Skin epidermis (tissue), 12 donors: ENCODE measurements around the gene NAA20.

ENCODE experiments used
- H3K27ac ChIP-seq, 21 experiments: fragments of 200-600 bp; sonication (generic) in 11 of 21; one replicate each; pipeline ENCODE4 v1.5.0; 2020; ENCODE audit warnings: mild to moderate bottlenecking in 3 of 21, inconsistent platforms in 2 of 21, moderate library complexity in 2 of 21
- H3K4me3 ChIP-seq, 7 experiments: fragments of 200-600 bp; sonication (generic) in 2 of 7; one replicate each; pipeline ENCODE4 v1.5.0; 2020; ENCODE audit warnings: inconsistent platforms in 2 of 7, mild to moderate bottlenecking in 2 of 7, moderate library complexity in 1 of 7

Gene NAA20

DNA sequence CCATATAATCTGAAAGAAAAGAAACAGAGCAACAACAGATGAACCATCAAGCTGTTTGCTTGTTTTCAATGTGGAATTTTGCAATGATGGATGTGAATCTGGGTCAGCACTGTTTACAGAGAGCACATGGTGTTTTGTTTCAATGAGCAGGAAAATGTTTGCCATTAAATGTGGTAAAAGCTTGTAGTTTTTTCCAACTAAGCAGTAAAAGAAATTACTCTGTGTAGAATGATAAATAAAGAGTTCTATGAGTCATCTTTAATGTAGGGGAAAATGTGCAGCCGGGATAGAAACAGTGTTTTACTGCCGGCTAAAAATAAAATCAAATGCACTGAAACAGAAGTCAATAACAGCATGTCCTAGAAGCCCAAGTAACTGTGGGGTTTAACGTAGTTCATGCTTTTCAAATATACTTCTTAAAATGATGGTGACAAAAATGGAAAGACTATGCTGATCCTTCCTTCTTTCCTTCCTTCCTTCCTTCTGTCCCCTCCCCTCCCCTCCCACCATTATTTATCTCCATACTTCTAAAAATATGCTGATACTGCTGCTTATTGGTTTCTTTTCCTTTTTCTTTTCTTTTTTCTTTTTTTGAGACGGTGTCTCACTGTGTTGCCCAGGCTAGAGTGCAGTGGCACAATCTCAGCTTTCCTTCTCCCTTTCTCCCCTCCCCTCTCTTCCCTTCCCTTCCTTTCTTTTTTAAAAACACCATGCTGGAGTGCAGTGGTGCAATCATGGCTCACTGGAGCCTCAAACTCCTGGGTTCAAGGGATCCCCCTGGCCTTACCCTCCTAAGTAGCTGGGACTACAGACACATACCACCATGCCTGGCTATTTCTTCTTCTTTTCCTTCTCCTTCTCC, 6.3 kb upstream of the NAA20 start:
- peak overlapping the region in 10 of 21 experiments; percentile 0 to 73 (median 29) for H3K27ac ChIP-seq
- no peak overlapping the region for H3K4me3 ChIP-seq

- Histone ChIP-seq H3K4me3 (no peak overlapping the region), H3K27ac (no peak overlapping the region)
Observed at GRCh38 chr20:20012541-20012940, 4.6 kb upstream of the NAA20 start.

GRCh38 chr20:20014659-20015058, 2.5 kb upstream of the NAA20 start:
- H3K4me3 ChIP-seq: no peak overlapping the region
- no peak overlapping the region for H3K27ac ChIP-seq

GRCh38 chr20:20017844-20018185, 653 bp downstream of the NAA20 start:
- Histone ChIP-seq H3K27ac (peak overlapping the region; percentile 76 to 96 (median 88)), H3K4me3 (peak overlapping the region; percentile 80 to 98 (median 93))

DNA sequence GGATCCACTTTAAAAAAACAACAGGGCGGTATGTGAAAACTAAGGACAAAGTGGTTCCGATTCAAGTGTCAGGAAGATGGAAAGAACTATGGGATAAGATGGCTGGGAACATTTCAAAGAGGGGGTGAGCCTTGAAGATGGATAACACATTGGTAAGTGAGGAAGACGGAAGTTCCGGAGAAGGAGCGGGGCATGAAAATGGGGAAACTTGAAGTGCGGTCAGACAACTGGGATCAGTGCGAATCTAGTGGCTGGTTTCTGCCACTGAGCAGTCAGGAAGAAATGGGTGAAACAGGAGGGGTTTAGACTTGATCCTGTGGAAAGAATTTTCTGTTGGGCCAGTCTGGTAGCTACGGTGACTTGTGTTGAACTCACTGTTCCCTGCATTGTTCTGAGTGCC, 1.2 kb downstream of the NAA20 start:
- Histone ChIP-seq H3K4me3 (peak overlapping the region in 6 of 7 experiments; percentile 80 to 98 (median 93)), H3K27ac (peak overlapping the region in 11 of 21 experiments; percentile 35 to 95 (median 87))

- Histone ChIP-seq H3K27ac (peak overlapping the region in 11 of 21 experiments; percentile 4 to 59 (median 30)), H3K4me3 (no peak overlapping the region)
Observed at GRCh38 chr20:20019123-20019522, 2.0 kb downstream of the NAA20 start.

- Histone ChIP-seq H3K4me3 (no peak overlapping the region), H3K27ac (no peak overlapping the region)
Observed at GRCh38 chr20:20020908-20021307, 3.7 kb downstream of the NAA20 start.

- peak overlapping the region in 2 of 21 experiments; percentile 5 to 49 for H3K27ac ChIP-seq
Observed at GRCh38 chr20:20021835-20022234, 4.7 kb downstream of the NAA20 start.

GRCh38 chr20:20022498-20022897, 5.3 kb downstream of the NAA20 start:
- Histone ChIP-seq H3K4me3 (no peak overlapping the region), H3K27ac (peak overlapping the region in 1 of 21 experiments; percentile 1)

More at GRCh38 chr20:20021835-20022234, 4.7 kb downstream of the NAA20 start:
- H3K4me3 ChIP-seq: no peak overlapping the region

DNA sequence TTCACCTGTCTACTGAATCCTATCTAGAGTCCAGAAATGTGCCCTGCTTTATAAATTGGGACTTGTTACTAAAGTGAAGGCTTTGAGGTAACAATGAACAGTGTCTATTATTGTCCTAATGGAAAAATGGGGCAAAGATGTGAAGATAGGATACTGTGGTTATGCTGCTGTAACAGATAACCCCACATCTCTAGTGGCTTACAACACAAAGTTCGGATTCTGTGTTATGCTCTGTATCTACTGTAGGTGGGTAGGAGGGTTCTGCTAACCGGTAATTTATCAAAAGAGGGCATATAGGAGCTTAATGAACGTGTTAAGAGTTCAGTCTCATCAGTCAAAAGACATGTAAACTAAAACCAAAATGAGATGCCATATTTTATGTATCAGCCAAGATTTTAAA, 6.2 kb downstream of the NAA20 start:
- no peak overlapping the region for H3K4me3 ChIP-seq
- no peak overlapping the region for H3K27ac ChIP-seq

DNA sequence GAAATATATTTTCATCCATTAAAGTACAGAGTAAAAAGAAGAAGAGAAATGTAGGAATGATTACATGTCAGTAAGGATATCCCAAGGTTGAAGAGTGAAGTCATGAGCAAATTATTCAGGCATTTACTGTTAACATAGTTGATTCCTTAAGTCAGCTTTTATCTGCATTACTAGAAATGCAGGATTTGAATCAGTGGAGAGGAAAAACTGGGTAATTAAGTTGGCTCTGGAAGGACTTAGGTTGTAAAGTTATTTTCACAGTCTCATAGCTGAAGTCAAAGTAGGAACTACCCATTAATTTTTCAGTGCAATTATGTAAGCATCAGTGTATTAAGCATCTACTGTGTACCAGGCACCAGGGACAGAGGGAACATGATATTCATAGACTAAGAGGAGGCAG, 7.8 kb downstream of the NAA20 start:
- no peak overlapping the region for H3K4me3 ChIP-seq
- H3K27ac ChIP-seq: no peak overlapping the region

DNA sequence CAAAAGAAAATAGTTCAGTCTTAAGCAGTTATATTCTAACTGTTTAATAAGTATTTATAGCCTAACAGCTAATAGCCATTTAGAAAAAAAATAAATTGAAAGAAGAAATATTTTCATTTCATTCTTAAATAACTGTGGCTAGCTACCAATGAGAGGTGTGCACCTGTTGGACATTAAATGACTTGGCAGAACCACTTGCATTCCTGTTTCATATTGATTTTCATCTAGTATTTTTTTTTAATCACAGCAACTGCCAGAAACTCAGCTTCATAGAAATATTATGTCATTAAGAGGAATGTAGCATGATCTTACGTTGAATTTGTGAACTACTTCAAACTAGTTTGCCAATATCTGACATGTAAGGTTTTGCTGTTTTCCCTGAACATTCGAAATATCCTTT, 10.1 kb downstream of the NAA20 start:
- no peak overlapping the region for H3K27ac ChIP-seq

GRCh38 chr20:20031790-20032189, 14.6 kb downstream of the NAA20 start:
- H3K4me3 ChIP-seq: no peak overlapping the region
- H3K27ac ChIP-seq: peak overlapping the region in 1 of 21 experiments; percentile 16

More for the DNA sequence above, 10.1 kb downstream of the NAA20 start:
- no peak overlapping the region for H3K4me3 ChIP-seq

DNA sequence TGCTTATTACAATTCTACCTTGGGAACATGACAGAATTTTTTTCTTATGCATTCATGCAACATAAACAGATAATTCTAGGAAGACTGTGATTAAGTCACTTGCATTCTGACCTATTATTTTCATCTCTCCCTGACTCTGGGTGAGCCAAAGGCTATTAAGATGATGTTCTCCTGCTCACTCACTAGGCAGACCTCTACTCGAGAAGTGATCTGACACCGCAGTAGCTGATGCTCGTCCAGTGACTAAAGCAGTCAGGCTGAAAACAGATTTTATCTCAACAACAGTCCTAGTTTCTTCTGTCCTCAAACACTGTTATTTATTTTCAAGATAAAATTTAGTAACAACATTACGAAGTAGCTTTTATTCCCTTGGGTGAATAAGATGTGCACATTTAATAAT, 17.3 kb downstream of the NAA20 start:
- no peak overlapping the region for H3K4me3 ChIP-seq
- H3K27ac ChIP-seq: no peak overlapping the region

DNA sequence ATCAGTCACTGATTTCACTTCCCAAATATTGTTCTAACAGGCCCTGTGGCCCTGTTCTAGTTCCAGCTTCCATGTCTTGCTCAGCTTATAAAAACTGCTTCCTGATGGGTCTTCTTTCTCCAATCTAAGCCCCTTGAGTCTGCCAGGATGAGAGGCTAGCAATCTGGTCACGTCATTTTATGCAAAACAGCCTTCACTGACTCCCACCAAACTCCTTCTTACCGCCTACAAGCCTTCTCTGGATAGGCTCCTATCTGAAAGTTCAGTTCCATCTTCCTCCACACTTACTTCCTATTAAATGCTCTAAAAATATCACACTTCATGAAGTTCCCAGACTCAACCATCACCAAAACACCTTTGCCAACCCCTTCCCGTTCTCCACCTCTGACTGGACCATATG, 19.6 kb downstream of the NAA20 start:
- Histone ChIP-seq H3K4me3 (no peak overlapping the region), H3K27ac (no peak overlapping the region)

- no peak overlapping the region for H3K27ac ChIP-seq
Observed at GRCh38 chr20:20037960-20038359, 20.8 kb downstream of the NAA20 start.

GRCh38 chr20:20038586-20038985, 21.4 kb downstream of the NAA20 start:
- no peak overlapping the region for H3K27ac ChIP-seq

More at GRCh38 chr20:20037960-20038359, 20.8 kb downstream of the NAA20 start:
- no peak overlapping the region for H3K4me3 ChIP-seq

DNA sequence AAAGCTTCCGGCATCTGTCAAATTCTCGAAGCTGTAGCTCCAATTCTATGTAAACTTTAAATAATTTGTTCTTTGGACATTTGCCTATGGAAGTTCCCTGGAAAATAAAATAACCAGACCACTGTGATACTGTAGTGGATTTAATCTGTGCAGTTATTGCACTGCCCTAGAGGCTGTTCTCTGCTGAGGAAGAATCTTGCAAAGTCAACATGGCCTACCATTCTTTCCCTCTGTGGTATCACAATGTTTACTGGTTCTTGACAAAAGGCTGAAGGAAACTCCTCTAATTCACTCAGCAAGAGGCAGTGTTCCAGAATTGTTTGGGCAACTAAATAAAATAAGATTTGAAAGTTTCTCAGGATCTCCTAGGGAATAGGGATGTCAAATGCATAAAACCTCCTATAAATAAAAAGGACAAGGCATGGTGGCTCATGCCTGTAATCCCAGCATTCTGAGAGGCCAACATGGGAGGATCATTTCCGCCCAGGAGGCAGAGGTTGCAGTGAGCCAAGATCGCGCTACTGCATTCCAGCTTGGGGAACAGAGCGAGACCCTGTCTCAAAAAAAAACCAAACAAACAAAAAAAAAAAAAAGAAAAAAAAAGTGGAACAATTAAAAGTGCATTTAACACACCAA, 22.7 kb downstream of the NAA20 start:
- H3K27ac ChIP-seq: no peak overlapping the region
- no peak overlapping the region for H3K4me3 ChIP-seq

More at GRCh38 chr20:20038586-20038985, 21.4 kb downstream of the NAA20 start:
- no peak overlapping the region for H3K4me3 ChIP-seq

DNA sequence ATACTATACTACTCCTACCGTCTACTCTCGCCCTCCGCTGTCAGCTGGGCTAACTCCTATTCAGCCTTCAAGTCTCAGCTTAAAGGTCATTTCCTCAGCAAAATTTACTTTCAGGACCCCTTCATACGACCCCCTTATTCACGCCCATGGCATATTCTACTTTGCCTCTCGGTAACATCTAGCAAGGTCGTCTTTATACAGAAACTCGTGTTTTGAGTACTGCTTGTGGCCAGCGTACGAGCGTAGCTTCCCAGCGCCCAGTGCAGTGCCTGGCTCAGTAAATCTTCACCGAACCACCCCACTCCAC, 34.6 kb downstream of the NAA20 start:
- peak overlapping the region; percentile 33 to 94 (median 90) for H3K27ac ChIP-seq

DNA sequence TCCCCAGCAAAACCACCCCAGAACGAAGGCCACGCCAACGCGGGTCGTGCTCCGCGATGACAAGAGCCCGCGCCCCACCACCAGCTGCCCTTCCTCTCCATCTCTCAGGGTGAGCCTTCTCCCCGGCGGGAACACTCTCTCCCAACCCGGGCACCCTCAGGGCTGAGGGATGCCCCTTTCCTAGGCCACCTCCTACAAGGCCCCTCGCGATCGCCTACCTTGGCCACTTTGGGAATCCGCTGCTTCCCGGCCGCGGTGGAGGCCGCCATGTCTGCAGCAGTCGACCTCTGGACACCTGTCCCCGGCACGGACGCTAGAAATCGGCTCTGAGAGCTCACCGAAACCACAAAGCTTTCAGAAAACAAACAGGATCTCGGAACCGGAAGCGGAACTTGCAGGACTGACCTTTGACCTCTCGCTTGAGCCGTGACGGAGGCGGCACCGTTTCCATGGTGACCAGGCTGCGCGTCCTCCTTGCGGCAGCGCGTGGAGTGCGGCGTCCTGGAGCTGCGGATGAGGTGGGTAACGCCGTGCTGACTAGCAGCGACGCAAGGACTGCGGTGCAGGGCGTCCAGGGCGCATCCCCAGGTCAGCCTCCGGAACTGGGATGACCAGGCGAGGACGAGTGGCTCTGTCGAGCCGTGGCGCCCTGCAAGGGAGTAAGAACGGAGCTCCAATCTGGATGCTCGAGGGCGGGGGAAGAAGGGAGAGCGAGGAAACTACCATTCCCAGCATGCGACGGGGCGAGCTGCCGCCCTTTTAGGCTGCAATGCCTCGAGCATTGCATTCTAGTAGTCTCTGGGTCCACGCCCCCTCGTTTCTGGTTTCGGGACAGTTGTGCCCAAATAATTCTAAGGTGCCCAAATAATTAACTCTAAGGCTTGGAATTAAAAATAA, 35.2 kb downstream of the NAA20 start, which contains the start of the genes CFAP61 and CRNKL1:
Gene CFAP61, plus strand, starts transcription at position 459 of the 897 bp plus-strand sequence. CDS start 4,122 bp downstream, outside the sequence.
Gene CRNKL1, minus strand, starts transcription at position 393 of the 897 bp plus-strand sequence. Its CDS starts 124 bp downstream, at position 269.
- H3K27ac ChIP-seq: peak within 1 kb of the TSS; percentile 33 to 94 (median 90)
- H3K4me3 ChIP-seq: peak within 1 kb of the TSS; percentile 61 to 99 (median 83)

More for the DNA sequence above, 34.6 kb downstream of the NAA20 start:
- peak overlapping the region; percentile 61 to 99 (median 83) for H3K4me3 ChIP-seq
